ENCODE data around the gene UBL4B.

DNA sequence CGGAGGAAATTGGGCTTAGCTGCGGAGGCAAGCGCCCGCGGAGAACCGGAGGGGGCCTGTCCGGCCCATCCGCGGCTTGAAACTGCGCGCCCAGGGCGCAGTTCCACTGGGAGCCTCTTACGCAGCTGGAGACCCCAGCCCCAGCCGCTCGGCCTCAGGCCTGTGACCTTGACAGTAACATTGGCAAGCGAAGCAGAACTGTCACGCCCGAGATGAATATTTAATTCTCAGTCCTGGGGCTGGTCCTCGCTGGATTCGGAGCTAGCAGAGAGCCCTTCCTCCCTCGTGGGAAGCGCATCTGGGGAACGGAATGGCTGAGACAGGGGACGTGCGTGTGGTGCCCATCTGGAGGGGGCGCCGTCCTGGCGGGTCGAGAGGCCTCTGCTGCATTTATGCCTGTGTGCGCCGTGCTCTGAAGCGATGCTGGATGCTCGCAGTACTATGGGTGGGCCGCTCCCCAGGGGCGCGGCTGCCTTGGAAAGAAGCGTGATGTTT lies 39.0 kb downstream of the UBL4B start:
- TF ChIP-seq EZH2phosphoT487 (IDR thresholded peaks at IDR 0.05; ENCODE audit: borderline replicate concordance, low read depth, low read length) = no peak
- no peak for TF ChIP-seq CTCF (conservative IDR thresholded peaks at IDR 0.05; ENCODE audit: low read length)

Measured in OCI-LY7 (cell line).